GM19240 (cell line): ENCODE measurements around the gene MED9.
"Not testable (repeated sequence)": the region's sequence is repeated elsewhere in the genome, so short reads cannot be mapped to it uniquely, and the experiment has no call there.

Source experiments
- DNase-seq: peaks from one replicate; pipeline ENCODE4 v3.0.0; 2011; ENCODE audit warnings: low spot score; ENCODE audit not compliant: insufficient read length

The MED9 gene

GRCh38 chr17:17454700-17455099 lies 22.1 kb upstream of the MED9 start:
- not testable (repeated sequence) for DNase-seq

GRCh38 chr17:17455173-17455572 lies 21.6 kb upstream of the MED9 start:
- no peak for DNase-seq

- no peak for DNase-seq
These were observed 20.5 kb upstream of the MED9 start for GRCh38 chr17:17456251-17456650.

- no peak for DNase-seq
These were observed 19.1 kb upstream of the MED9 start for GRCh38 chr17:17457680-17458079.

- no peak for DNase-seq
These were observed 16.8 kb upstream of the MED9 start for GRCh38 chr17:17460038-17460437.

GRCh38 chr17:17462048-17462824 lies 14.6 kb upstream of the MED9 start:
- no peak for DNase-seq

GRCh38 chr17:17463821-17464220 lies 13.0 kb upstream of the MED9 start:
- DNase-seq: no peak

GRCh38 chr17:17465878-17466277 lies 10.9 kb upstream of the MED9 start:
- not testable (repeated sequence) for DNase-seq

- no peak for DNase-seq
These were observed 10.3 kb upstream of the MED9 start for GRCh38 chr17:17466511-17466910.

- DNase-seq: no peak
These were observed 9.8 kb upstream of the MED9 start for GRCh38 chr17:17467016-17467415.

GRCh38 chr17:17467720-17468119 lies 9.1 kb upstream of the MED9 start:
- no peak for DNase-seq

- no peak for DNase-seq
These were observed 8.4 kb upstream of the MED9 start for GRCh38 chr17:17468217-17469010.

GRCh38 chr17:17469358-17469757 lies 7.4 kb upstream of the MED9 start:
- DNase-seq: no peak

- no peak for DNase-seq
These were observed 6.8 kb upstream of the MED9 start for GRCh38 chr17:17469996-17470395.

- no peak for DNase-seq
These were observed 4.4 kb upstream of the MED9 start for GRCh38 chr17:17472333-17472920.

- no peak for DNase-seq
These were observed 2.5 kb upstream of the MED9 start for GRCh38 chr17:17474341-17474740.

GRCh38 chr17:17479209-17479608 lies 2.4 kb downstream of the MED9 start:
- no peak for DNase-seq

GRCh38 chr17:17480593-17481148 lies 3.9 kb downstream of the MED9 start:
- DNase-seq: no peak

GRCh38 chr17:17481860-17482259 lies 5.1 kb downstream of the MED9 start:
- no peak for DNase-seq

GRCh38 chr17:17484451-17484899 lies 7.7 kb downstream of the MED9 start:
- DNase-seq: no peak

GRCh38 chr17:17485420-17485819 lies 8.6 kb downstream of the MED9 start:
- no peak for DNase-seq

GRCh38 chr17:17486416-17486815 lies 9.6 kb downstream of the MED9 start:
- DNase-seq: not testable (repeated sequence)
